Gastroesophageal sphincter (tissue), 4 donors: ENCODE measurements around the gene KAT8. TPM values are rescaled to one million over a fixed set of nuclear protein-coding genes. Genes with fewer than 3 reads are reported as not detected.
A peak's percentile ranks its signal among the peaks of the same experiment; 100 is the strongest.

ENCODE experiments used
- ATAC-seq: fragments of 150-250 bp; one replicate; pipeline ENCODE4 v1.9.1; 2016; ENCODE audit warnings: mild to moderate bottlenecking, moderate library complexity
- H3K27ac ChIP-seq, 4 donors: fragments of 200-600 bp; sonication (generic) in 3 of 4; 1 replicate in 3 of 4; 2 replicates in 1 of 4; pipeline ENCODE4 v1.5.1; 2016 to 2019
- H3K27me3 ChIP-seq: fragments of 200-600 bp; sonication (generic); one replicate; pipeline ENCODE4 v1.5.1; 2019
- H3K36me3 ChIP-seq, 2 donors: fragments of 200-600 bp; sonication (generic); one replicate each; pipeline ENCODE4 v1.5.1; 2019; ENCODE audit warnings: control low read depth in 1 of 2
- H3K4me1 ChIP-seq, 3 donors: fragments of 200-600 bp; sonication (generic); 1 replicate in 2 of 3; 2 replicates in 1 of 3; pipeline ENCODE4 v1.5.1; 2016 to 2019; ENCODE audit warnings: control low read depth in 2 of 3
- H3K4me3 ChIP-seq, 2 donors: fragments of 200-600 bp; sonication (generic); one replicate each; pipeline ENCODE4 v1.5.1; 2019; ENCODE audit warnings: mild to moderate bottlenecking in 1 of 2, moderate library complexity in 1 of 2
- H3K9me3 ChIP-seq, 3 donors: fragments of 200-600 bp; sonication (generic); one replicate each; pipeline ENCODE4 v1.5.1; 2017 to 2019; ENCODE audit warnings: control low read depth in 2 of 3
- EP300 ChIP-seq: sonication (generic); formaldehyde crosslinking; IDR thresholded peaks from one replicate; pipeline ENCODE4 v1.6.1; 2017; ENCODE audit warnings: antibody characterized with exemption, mild to moderate bottlenecking
- POLR2A ChIP-seq, 2 donors: fragments of 450-650 bp; IDR thresholded peaks; one replicate each; pipeline ENCODE4 v1.6.1; 2017; ENCODE audit warnings: antibody characterized with exemption in 2 of 2, mild to moderate bottlenecking in 2 of 2, moderate library complexity in 1 of 2
- POLR2AphosphoS5 ChIP-seq: sonication (generic); formaldehyde crosslinking; IDR thresholded peaks from one replicate; pipeline ENCODE4 v1.6.1; 2017; ENCODE audit warnings: antibody characterized with exemption
- WGBS, 2 donors: methylation state at CpG; one replicate each; pipeline ENCODE4 v1.1.5; 2018; ENCODE audit warnings: low coverage in 1 of 2; 5-methylcytosine and 5-hydroxymethylcytosine counted together
- total RNA-seq, 4 donors: library from RNA; depleted of rRNA; stranded (reverse); fragments of >200 nt; gene quantifications; one replicate each; pipeline ENCODE4 v1.1.0, GENCODE V29; 2016
- TF ChIP-seq, protein P1 (sequence below), 4 experiments: fragments of 200-600 bp in 2 of 4; fragments of 450-650 bp in 2 of 4; sonication (generic) in 1 of 4; IDR thresholded peaks; one replicate each; pipeline ENCODE4 v1.5.1; 2017 to 2019; ENCODE audit warnings: antibody characterized with exemption in 4 of 4, mild to moderate bottlenecking in 2 of 4, moderate library complexity in 2 of 4

Gene KAT8
- total RNA-seq, 4 donors from 2014 or later = 65.6 to 81.4 (median 72.3) TPM

DNA sequence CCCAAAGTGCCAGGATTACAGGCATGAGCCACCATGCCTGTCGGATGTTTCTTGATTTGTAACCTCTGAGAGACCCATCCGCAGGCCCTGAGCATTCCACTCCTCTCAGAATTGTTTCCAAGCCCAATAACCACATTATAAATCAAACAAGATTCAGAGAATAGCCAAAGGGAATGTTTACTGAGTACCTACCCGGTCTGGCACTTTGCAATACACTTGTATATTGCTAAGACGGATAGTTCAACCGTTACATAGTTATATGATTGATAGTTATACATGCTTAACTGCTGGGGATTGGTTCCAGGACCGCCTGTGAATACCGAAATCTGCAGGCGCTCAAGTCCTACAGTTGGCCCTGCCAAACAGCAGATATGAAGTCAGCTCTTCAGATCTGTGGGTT lies 3.0 kb upstream of the KAT8 start:
- Histone ChIP-seq H3K27me3 (no peaks in the 10 kb centered on the region), H3K4me1 (peaks cover 0 to 57% (median 11%) of the 10 kb centered on the region in 3 donors), H3K9me3 (no peaks in the 10 kb centered on the region), H3K27ac (peak overlapping the region in 3 of 4 donors; percentile 44 to 62 (median 62)), H3K4me3 (no peak overlapping the region), H3K36me3 (peaks cover 0 to 40% of the 10 kb centered on the region in 2 donors)
- no peak for ATAC-seq
- 48 to 58% methylated on average over 3 to 8 of the region's 8 CpGs for WGBS, 2 donors
- TF ChIP-seq POLR2A (IDR thresholded peaks at IDR 0.05) (no peak), POLR2AphosphoS5 (no peak), EP300 (no peak)
- TF ChIP-seq, protein P1, sequence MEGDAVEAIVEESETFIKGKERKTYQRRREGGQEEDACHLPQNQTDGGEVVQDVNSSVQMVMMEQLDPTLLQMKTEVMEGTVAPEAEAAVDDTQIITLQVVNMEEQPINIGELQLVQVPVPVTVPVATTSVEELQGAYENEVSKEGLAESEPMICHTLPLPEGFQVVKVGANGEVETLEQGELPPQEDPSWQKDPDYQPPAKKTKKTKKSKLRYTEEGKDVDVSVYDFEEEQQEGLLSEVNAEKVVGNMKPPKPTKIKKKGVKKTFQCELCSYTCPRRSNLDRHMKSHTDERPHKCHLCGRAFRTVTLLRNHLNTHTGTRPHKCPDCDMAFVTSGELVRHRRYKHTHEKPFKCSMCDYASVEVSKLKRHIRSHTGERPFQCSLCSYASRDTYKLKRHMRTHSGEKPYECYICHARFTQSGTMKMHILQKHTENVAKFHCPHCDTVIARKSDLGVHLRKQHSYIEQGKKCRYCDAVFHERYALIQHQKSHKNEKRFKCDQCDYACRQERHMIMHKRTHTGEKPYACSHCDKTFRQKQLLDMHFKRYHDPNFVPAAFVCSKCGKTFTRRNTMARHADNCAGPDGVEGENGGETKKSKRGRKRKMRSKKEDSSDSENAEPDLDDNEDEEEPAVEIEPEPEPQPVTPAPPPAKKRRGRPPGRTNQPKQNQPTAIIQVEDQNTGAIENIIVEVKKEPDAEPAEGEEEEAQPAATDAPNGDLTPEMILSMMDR (IDR thresholded peaks at IDR 0.05) = no peak

DNA sequence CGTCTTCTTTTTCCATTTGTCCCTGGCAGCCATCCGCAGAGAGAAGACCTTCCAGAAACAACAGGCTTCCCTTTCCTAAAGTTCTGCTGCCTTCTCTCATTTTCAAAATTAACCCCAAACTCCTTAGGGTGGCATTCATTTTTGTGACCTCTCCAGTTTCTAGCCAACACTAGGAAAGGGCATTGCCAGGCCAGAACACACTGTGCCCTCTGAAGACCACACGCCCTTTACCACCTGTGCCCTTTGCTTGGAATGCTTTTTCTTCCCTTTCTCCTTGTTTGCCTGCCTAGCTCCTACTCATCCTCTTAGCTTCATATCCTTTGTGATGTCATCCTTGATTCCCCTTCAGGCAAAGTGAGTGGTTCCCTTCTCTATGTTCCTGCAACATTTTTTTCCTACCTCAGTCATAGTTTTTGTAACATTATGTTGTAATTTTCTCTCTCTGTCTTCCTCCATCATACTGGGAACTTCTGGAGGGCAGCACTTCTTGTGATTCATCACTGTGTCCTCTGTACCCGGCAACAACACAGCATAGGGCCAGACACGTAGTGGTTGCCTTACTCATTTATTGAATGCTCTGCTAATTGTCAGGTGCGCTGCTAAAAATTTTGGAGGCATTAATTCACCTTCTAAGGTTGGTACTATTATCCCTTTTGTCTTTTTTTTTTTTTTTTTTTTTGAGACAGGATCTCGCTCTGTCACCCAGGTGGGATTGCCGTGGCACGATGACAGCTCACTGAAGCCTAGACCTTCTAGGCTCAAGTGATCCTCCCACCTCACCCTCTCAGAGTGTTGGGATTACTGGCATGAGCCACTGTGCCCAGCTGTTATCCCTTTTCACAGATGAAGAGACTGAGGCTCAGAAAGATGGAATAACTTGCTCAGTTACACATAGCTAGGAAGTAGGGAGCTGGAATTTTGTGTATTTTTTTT lies 1.0 kb downstream of the KAT8 start:
- TF ChIP-seq, protein P1 (IDR thresholded peaks at IDR 0.05) = no peak
- TF ChIP-seq POLR2AphosphoS5 (peak; percentile 73), POLR2A (IDR thresholded peaks at IDR 0.05) (peak in 1 of 2 donors; percentile 2)
- peak; percentile 45 for ATAC-seq
- H3K36me3 ChIP-seq = peaks cover 0 to 41% of the 10 kb centered on the region in 2 donors
- peak overlapping the region; percentile 62 to 88 for H3K4me3 ChIP-seq
- 13 to 33% methylated on average over 2 to 6 of the region's 9 CpGs for WGBS, 2 donors
- H3K4me1 ChIP-seq = peaks cover 0 to 39% (median 11%) of the 10 kb centered on the region in 3 donors
- no peaks in the 10 kb centered on the region for H3K27me3 ChIP-seq
- H3K27ac ChIP-seq = peak overlapping the region; percentile 87 to 99 (median 96)
- no peaks in the 10 kb centered on the region for H3K9me3 ChIP-seq

GRCh38 chr16:31120129-31120528 lies 2.7 kb downstream of the KAT8 start:
- Histone ChIP-seq H3K9me3 (no peaks in the 10 kb centered on the region), H3K36me3 (peaks cover 0 to 55% of the 10 kb centered on the region in 2 donors), H3K4me1 (peaks cover 0 to 39% (median 11%) of the 10 kb centered on the region in 3 donors), H3K4me3 (no peak overlapping the region), H3K27ac (peak overlapping the region in 3 of 4 donors; percentile 95 to 99 (median 98)), H3K27me3 (no peaks in the 10 kb centered on the region)
- no peak for ATAC-seq
- WGBS, 2 donors = 97% methylated on average over 6 of the region's 16 CpGs; no CpG with 5 or more reads in 1 of the 2 donors
- no peak for TF ChIP-seq EP300
- TF ChIP-seq POLR2A (IDR thresholded peaks at IDR 0.05) = no peak
- no peak for TF ChIP-seq POLR2AphosphoS5
- TF ChIP-seq, protein P1 (IDR thresholded peaks at IDR 0.05) = no peak

GRCh38 chr16:31125844-31126243 lies 8.4 kb downstream of the KAT8 start:
- H3K27ac ChIP-seq = no peak overlapping the region
- peaks cover 0 to 92% of the 10 kb centered on the region in 2 donors for H3K36me3 ChIP-seq
- H3K27me3 ChIP-seq = no peaks in the 10 kb centered on the region
- 100% methylated on average over 2 of the region's 3 CpGs; no CpG with 5 or more reads in 1 of the 2 donors for WGBS, 2 donors
- no peak for ATAC-seq
- H3K4me3 ChIP-seq = no peak overlapping the region
- no peak for TF ChIP-seq POLR2AphosphoS5
- TF ChIP-seq EP300 = no peak
- no peak for TF ChIP-seq POLR2A (IDR thresholded peaks at IDR 0.05)
- TF ChIP-seq, protein P1 (IDR thresholded peaks at IDR 0.05) = no peak
- no peaks in the 10 kb centered on the region for H3K9me3 ChIP-seq
- H3K4me1 ChIP-seq = peaks cover 0 to 15% (median 0%) of the 10 kb centered on the region in 3 donors
